ENCODE results near the gene ZMYND19. TPM values are rescaled to one million over a fixed set of nuclear protein-coding genes. Genes with fewer than 3 reads are reported as not detected.

The ZMYND19 gene
- total RNA-seq, 2 donors from 2014 or later = 14.4 to 36.0 TPM

GRCh38 chr9:137588891-137589290 is 1.4 kb downstream of the ZMYND19 start:
- H3K9ac ChIP-seq (ENCODE audit: low read depth in 2 of 2, low read length in 2 of 2) = peak overlapping the region in 1 of 2 donors; percentile 76
- H3K9me3 ChIP-seq = no peaks in the 10 kb centered on the region
- H3K4me1 ChIP-seq = peaks cover 10% of the 10 kb centered on the region
- intact Hi-C loops (cut with DNase I) = no loop called here
- H3K27ac ChIP-seq = no peak overlapping the region
- no peak for TF ChIP-seq CTCF (IDR thresholded peaks at IDR 0.05)
- H3K27me3 ChIP-seq = no peaks in the 10 kb centered on the region
- no peak for DNase-seq
- H3K36me3 ChIP-seq = no peaks in the 10 kb centered on the region
- no peak overlapping the region for H3K4me3 ChIP-seq

GRCh38 chr9:137588311-137588710 is 2.0 kb downstream of the ZMYND19 start:
- peaks cover 10% of the 10 kb centered on the region for H3K4me1 ChIP-seq
- no peak overlapping the region for H3K27ac ChIP-seq
- no peaks in the 10 kb centered on the region for H3K36me3 ChIP-seq
- no peak for DNase-seq
- H3K9ac ChIP-seq (ENCODE audit: low read depth in 2 of 2, low read length in 2 of 2) = no peak overlapping the region
- TF ChIP-seq CTCF (IDR thresholded peaks at IDR 0.05) = no peak
- H3K27me3 ChIP-seq = no peaks in the 10 kb centered on the region
- intact Hi-C loops (cut with DNase I) = no loop called here
- H3K9me3 ChIP-seq = no peaks in the 10 kb centered on the region
- H3K4me3 ChIP-seq = no peak overlapping the region

- intact Hi-C loops (cut with DNase I) = no loop called here
- no peak for DNase-seq
- Histone ChIP-seq H3K4me3 (no peak overlapping the region), H3K9ac (ENCODE audit: low read depth in 2 of 2, low read length in 2 of 2) (no peak overlapping the region), H3K27ac (no peak overlapping the region), H3K9me3 (no peaks in the 10 kb centered on the region), H3K36me3 (no peaks in the 10 kb centered on the region), H3K27me3 (no peaks in the 10 kb centered on the region), H3K4me1 (peaks cover 10% of the 10 kb centered on the region)
- TF ChIP-seq CTCF (IDR thresholded peaks at IDR 0.05) = no peak
These were observed 3.5 kb downstream of the ZMYND19 start for GRCh38 chr9:137586854-137587253.

GRCh38 chr9:137583957-137584356 is 6.4 kb downstream of the ZMYND19 start:
- TF ChIP-seq CTCF (IDR thresholded peaks at IDR 0.05) = no peak
- Histone ChIP-seq H3K36me3 (no peaks in the 10 kb centered on the region), H3K4me3 (no peak overlapping the region), H3K27me3 (no peaks in the 10 kb centered on the region), H3K27ac (no peak overlapping the region), H3K9me3 (no peaks in the 10 kb centered on the region), H3K9ac (ENCODE audit: low read depth in 2 of 2, low read length in 2 of 2) (no peak overlapping the region), H3K4me1 (peaks cover 2% of the 10 kb centered on the region)
- intact Hi-C loops (cut with DNase I) = no loop called here
- no peak for DNase-seq

- no peak overlapping the region for H3K4me3 ChIP-seq
- TF ChIP-seq CTCF (IDR thresholded peaks at IDR 0.05) = no peak
- H3K9ac ChIP-seq (ENCODE audit: low read depth in 2 of 2, low read length in 2 of 2) = no peak overlapping the region
- H3K4me1 ChIP-seq = no peaks in the 10 kb centered on the region
- no peaks in the 10 kb centered on the region for H3K36me3 ChIP-seq
- no peaks in the 10 kb centered on the region for H3K9me3 ChIP-seq
- H3K27ac ChIP-seq = no peak overlapping the region
- no peaks in the 10 kb centered on the region for H3K27me3 ChIP-seq
- intact Hi-C loops (cut with DNase I) = no loop called here
- no peak for DNase-seq
These were observed 7.0 kb downstream of the ZMYND19 start for GRCh38 chr9:137583347-137583746.
